Testis (tissue), 3 donors: ENCODE results near the gene MT1B. TPM values are rescaled to one million over a fixed set of nuclear protein-coding genes. Genes with fewer than 3 reads are reported as not detected.
A peak's percentile ranks its signal among the peaks of the same experiment; 100 is the strongest.

Experiments used
- DNase-seq: peaks from one replicate; pipeline ENCODE4 v3.0.0-alpha.2; 2019
- H3K27ac ChIP-seq, 2 donors: fragments of 200-600 bp; sonication (generic); one replicate each; pipeline ENCODE4 v1.5.1; 2019
- H3K27me3 ChIP-seq: fragments of 200-600 bp; sonication (generic); one replicate; pipeline ENCODE4 v1.5.1; 2019
- H3K36me3 ChIP-seq: fragments of 200-600 bp; sonication (generic); one replicate; pipeline ENCODE4 v1.5.1; 2017; ENCODE audit warnings: low read depth; ENCODE audit errors: missing control alignments
- H3K4me1 ChIP-seq: fragments of 200-600 bp; sonication (generic); one replicate; pipeline ENCODE4 v1.5.1; 2019
- H3K4me3 ChIP-seq, 2 donors: fragments of 200-600 bp; sonication (generic); one replicate each; pipeline ENCODE4 v1.5.1; 2017 to 2019
- H3K9me3 ChIP-seq: fragments of 200-600 bp; sonication (generic); one replicate; pipeline ENCODE4 v1.5.1; 2017
- CTCF ChIP-seq, 3 experiments: fragments of 450-650 bp in 2 of 3; fragments of 200-600 bp in 1 of 3; sonication (generic) in 1 of 3; IDR thresholded peaks; one replicate each; pipeline ENCODE4 v1.5.1; 2016 to 2019; ENCODE audit warnings: antibody characterized with exemption in 3 of 3, mild to moderate bottlenecking in 2 of 3, moderate library complexity in 1 of 3
- POLR2A ChIP-seq: fragments of 450-650 bp; IDR thresholded peaks from one replicate; pipeline ENCODE4 v1.6.1; 2017; ENCODE audit warnings: antibody characterized with exemption, mild to moderate bottlenecking, moderate library complexity
- WGBS, 2 donors: methylation state at CpG; one replicate each; pipeline ENCODE4 v1.1.5; 2018; 5-methylcytosine and 5-hydroxymethylcytosine counted together
- intact Hi-C: fragments of 100-400 bp; cut with DNase I; formaldehyde crosslinking; loops from one replicate; pipeline ENCODE4 v1.15.1; 2023; ENCODE audit warnings: low total_unique reads
- polyA plus RNA-seq: library from polyadenylated mRNA; stranded (reverse); fragments of 350-450 nt; fragmentation: Illumina TruSeq; extraction: RNeasy Lipid Tissue Mini Kit (QIAGEN cat#74804); gene quantifications from one replicate; pipeline ENCODE4 v1.2.3, GENCODE V29; 2014; ENCODE audit warnings: low read depth, low replicate concordance; ENCODE audit not compliant: insufficient read depth
- total RNA-seq, 2 donors: library from RNA; depleted of rRNA; stranded (reverse); fragments of >200 nt; gene quantifications; one replicate each; pipeline ENCODE4 v1.2.3, GENCODE V29; 2016

MT1B gene
- total and polyA plus RNA-seq, 3 donors from 2014 or later: not detected

DNA sequence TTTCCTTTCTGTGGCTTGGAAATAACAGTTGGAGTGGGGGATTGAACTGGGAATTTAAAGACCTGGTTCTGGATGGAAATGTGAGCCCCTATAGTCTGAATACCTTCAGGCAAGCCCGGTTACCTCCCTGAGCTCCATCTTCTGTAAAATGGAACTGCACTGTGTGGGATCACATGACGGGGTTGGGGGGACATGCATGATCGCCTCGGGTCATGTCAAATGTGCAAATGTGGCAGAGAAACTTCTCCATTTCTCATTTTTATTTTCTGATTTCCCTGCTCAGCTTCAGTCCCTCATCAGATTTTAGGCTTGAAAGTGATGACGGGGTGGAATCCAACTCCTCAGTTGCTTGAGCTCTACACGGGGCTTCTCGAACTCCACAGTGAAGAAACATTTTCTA is 1.5 kb downstream of the MT1B start:
- Histone ChIP-seq H3K27ac (no peak overlapping the region), H3K27me3 (no peaks in the 10 kb centered on the region), H3K4me3 (no peak overlapping the region), H3K9me3 (no peaks in the 10 kb centered on the region), H3K36me3 (no peaks in the 10 kb centered on the region), H3K4me1 (no peaks in the 10 kb centered on the region)
- DNase-seq: no peak
- WGBS, 2 donors: 84 to 91% methylated on average over 7 of the region's 7 CpGs
- TF ChIP-seq CTCF (IDR thresholded peaks at IDR 0.05) (no peak), POLR2A (no peak)
- intact Hi-C loops: no loop called here

GRCh38 chr16:56657555-56658326 is 6.1 kb downstream of the MT1B start, which contains the start of gene MT1F:
Gene MT1F (plus strand): TSS chr16:56657959. CDS start chr16:56658059, 100 bp downstream.
- H3K9me3 ChIP-seq: no peaks in the 10 kb centered on the region
- no peak for TF ChIP-seq POLR2A
- TF ChIP-seq CTCF (IDR thresholded peaks at IDR 0.05): no peak
- H3K4me3 ChIP-seq: peak within 1 kb of the TSS; percentile 29 to 60
- 5 to 16% methylated on average over 7 to 45 of the region's 46 CpGs for WGBS, 2 donors
- peak; percentile 85 for DNase-seq
- H3K27ac ChIP-seq: peak within 1 kb of the TSS in 1 of 2 donors; percentile 25
- H3K27me3 ChIP-seq: no peaks in the 10 kb centered on the region
- H3K4me1 ChIP-seq: no peaks in the 10 kb centered on the region
- H3K36me3 ChIP-seq: no peaks in the 10 kb centered on the region
- intact Hi-C loops: no loop called here

GRCh38 chr16:56658327-56658875 is 6.7 kb downstream of the MT1B start:
- H3K27me3 ChIP-seq: no peaks in the 10 kb centered on the region
- no peaks in the 10 kb centered on the region for H3K9me3 ChIP-seq
- intact Hi-C loops: no loop called here
- TF ChIP-seq POLR2A (no peak), CTCF (IDR thresholded peaks at IDR 0.05) (no peak)
- WGBS, 2 donors: 40% methylated on average over 9 to 10 of the region's 10 CpGs
- no peak for DNase-seq
- H3K27ac ChIP-seq: no peak overlapping the region
- H3K4me1 ChIP-seq: peaks cover 4% of the 10 kb centered on the region
- no peaks in the 10 kb centered on the region for H3K36me3 ChIP-seq
- peak overlapping the region in 1 of 2 donors; percentile 60 for H3K4me3 ChIP-seq

GRCh38 chr16:56662357-56663354 is 11.0 kb downstream of the MT1B start:
- H3K36me3 ChIP-seq: no peaks in the 10 kb centered on the region
- intact Hi-C loops: no loop called here
- H3K4me1 ChIP-seq: peaks cover 4% of the 10 kb centered on the region
- no peak overlapping the region for H3K4me3 ChIP-seq
- no peaks in the 10 kb centered on the region for H3K9me3 ChIP-seq
- no peak overlapping the region for H3K27ac ChIP-seq
- TF ChIP-seq CTCF (IDR thresholded peaks at IDR 0.05) (no peak), POLR2A (no peak)
- no peak for DNase-seq
- no peaks in the 10 kb centered on the region for H3K27me3 ChIP-seq
- 15 to 18% methylated on average over 41 to 48 of the region's 48 CpGs for WGBS, 2 donors
